Measurements from ENCODE around the gene PLAU. TPM values are rescaled to one million over a fixed set of nuclear protein-coding genes. Genes with fewer than 3 reads are reported as not detected.
A peak's percentile ranks its signal among the peaks of the same experiment; 100 is the strongest.

Gene PLAU
- polyA plus RNA-seq, 2 of the 4 experiments (the other 2 are of a cell fraction), result 75.8 to 82.6 TPM

DNA sequence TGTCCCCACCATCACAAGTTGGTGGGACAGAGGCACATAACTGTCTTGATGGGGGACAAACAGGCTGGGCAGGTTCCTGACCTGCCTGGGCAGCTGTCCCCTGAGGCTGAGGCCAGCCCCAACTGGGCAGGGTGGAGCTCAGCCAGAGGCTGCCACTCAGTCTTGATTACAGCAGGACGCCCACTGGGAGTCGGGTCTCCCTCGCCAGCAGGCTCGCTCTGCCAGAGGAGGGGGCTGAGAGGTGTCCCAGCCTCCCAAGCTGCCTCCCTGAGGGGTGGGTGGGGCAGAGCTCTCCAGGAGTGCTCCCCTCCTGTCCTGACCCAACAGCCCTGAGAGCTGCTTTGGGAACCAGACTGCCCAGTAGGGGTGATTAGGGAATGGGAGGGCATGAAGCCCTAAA lies 34.8 kb upstream of the PLAU start:
- TF ChIP-seq REST (IDR thresholded peaks at IDR 0.05) (no peak), HOXA7 (CRISPR knock-in tag; IDR thresholded peaks at IDR 0.05) (no peak), NFE2L2 (conservative IDR thresholded peaks at IDR 0.05; ENCODE audit: low read length) (no peak), POLR2AphosphoS2 (conservative IDR thresholded peaks at IDR 0.05; ENCODE audit: low read length) (no peak)
- Histone ChIP-seq H3K4me3 (no peak overlapping the region), H3K27ac (peak overlapping the region in 1 of 2 experiments; percentile 26; a peak in 2 of 6 replicates), H3K4me1 (peaks cover 36% of the 10 kb centered on the region), H3K9me3 (no peaks in the 10 kb centered on the region), H3K4me2 (no peak overlapping the region)
- ATAC-seq, result no peak
- ChIA-PET POLR2A (interaction anchor here (1.8 kb wide), 1 partner anchor 11 kb away, joined by 4 read pairs; no protein-coding TSS in a partner anchor), CTCF (interaction anchor here (3.1 to 21.5 kb wide), 3 partner anchors 11 to 64 kb away, joined by 17 to 565 read pairs (median 18); no protein-coding TSS in a partner anchor)
- WGBS (ENCODE audit: missing lambda C conversion rate), result no CpG with 5 or more reads among the region's 4 CpGs
- DNase-seq (ENCODE audit: low read depth in 1 of 2, low spot score in 1 of 2), result no peak
- FAIRE-seq, result no peak

DNA sequence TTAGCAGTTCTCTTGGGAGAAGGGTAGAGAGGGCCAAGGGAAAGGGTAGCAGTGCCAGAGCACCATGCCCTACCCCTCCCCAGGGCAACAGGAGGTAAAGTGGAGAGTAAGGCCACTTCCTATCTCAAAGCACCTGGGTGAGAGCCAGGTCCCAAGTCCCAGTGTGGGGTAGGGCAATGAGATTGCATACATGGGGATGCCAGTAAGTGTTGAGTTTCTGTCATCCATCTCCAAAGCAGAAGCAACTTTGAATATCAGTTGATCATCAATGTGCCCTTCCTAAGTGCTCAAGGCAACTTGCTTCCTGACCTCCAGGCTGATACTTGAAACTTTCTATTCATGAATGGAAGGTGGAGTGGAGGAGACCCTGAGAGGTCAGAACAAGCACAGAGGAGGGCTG lies 34.4 kb upstream of the PLAU start:
- no peak overlapping the region for H3K4me2 ChIP-seq

More for the DNA sequence above, 34.4 kb upstream of the PLAU start:
- H3K27ac ChIP-seq, result peak overlapping the region in 1 of 2 experiments; percentile 26; a peak in 2 of 6 replicates
- H3K9me3 ChIP-seq, result no peaks in the 10 kb centered on the region
- DNase-seq (ENCODE audit: low read depth in 1 of 2, low spot score in 1 of 2) (no peak), FAIRE-seq (no peak), ATAC-seq (no peak)
- CTCF ChIA-PET, result interaction anchor here (3.1 to 21.5 kb wide), 4 partner anchors 10 to 205 kb away, joined by 17 to 565 read pairs (median 18); no protein-coding TSS in a partner anchor
- TF ChIP-seq CTCF (IDR thresholded peaks at IDR 0.05) (no peak), BHLHE40 (IDR thresholded peaks at IDR 0.05; ENCODE audit: low read depth, low read length) (no peak), POLR2A (IDR thresholded peaks at IDR 0.05; ENCODE audit: low read length) (no peak), TP53 (CRISPR knock-in tag; IDR thresholded peaks at IDR 0.05) (no peak), ELK1 (IDR thresholded peaks at IDR 0.05; ENCODE audit: low read depth, low read length) (no peak), PHF8 (IDR thresholded peaks at IDR 0.05; ENCODE audit: borderline replicate concordance, low read depth) (no peak), SMC3 (IDR thresholded peaks at IDR 0.05) (no peak)
- TF ChIP-seq, protein P1, sequence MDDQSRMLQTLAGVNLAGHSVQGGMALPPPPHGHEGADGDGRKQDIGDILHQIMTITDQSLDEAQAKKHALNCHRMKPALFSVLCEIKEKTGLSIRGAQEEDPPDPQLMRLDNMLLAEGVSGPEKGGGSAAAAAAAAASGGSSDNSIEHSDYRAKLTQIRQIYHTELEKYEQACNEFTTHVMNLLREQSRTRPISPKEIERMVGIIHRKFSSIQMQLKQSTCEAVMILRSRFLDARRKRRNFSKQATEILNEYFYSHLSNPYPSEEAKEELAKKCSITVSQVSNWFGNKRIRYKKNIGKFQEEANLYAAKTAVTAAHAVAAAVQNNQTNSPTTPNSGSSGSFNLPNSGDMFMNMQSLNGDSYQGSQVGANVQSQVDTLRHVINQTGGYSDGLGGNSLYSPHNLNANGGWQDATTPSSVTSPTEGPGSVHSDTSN (IDR thresholded peaks at IDR 0.05), result no peak
- POLR2A ChIA-PET, result no interaction called here
- peaks cover 36% of the 10 kb centered on the region for H3K4me1 ChIP-seq
- H3K4me3 ChIP-seq, result no peak overlapping the region

All from A549 (cell line).